NOMO-1 treated with dmso at 0.1 percent for 144 hours (cell line): Measurements from ENCODE around the gene CD96.
A peak's percentile ranks its signal among the peaks of the same experiment; 100 is the strongest.
"Not testable (repeated sequence)": the region's sequence is repeated elsewhere in the genome, so short reads cannot be mapped to it uniquely, and the experiment has no call there.

Source experiments
- DNase-seq: peaks from one replicate; lab custom pipeline; 2025; ENCODE audit not compliant: unreplicated experiment; lab: John Stamatoyannopoulos, UW

The CD96 gene

GRCh38 chr3:111668888-111669488, 127.0 kb downstream of the CD96 start:
- peak; percentile 17 for DNase-seq

DNA sequence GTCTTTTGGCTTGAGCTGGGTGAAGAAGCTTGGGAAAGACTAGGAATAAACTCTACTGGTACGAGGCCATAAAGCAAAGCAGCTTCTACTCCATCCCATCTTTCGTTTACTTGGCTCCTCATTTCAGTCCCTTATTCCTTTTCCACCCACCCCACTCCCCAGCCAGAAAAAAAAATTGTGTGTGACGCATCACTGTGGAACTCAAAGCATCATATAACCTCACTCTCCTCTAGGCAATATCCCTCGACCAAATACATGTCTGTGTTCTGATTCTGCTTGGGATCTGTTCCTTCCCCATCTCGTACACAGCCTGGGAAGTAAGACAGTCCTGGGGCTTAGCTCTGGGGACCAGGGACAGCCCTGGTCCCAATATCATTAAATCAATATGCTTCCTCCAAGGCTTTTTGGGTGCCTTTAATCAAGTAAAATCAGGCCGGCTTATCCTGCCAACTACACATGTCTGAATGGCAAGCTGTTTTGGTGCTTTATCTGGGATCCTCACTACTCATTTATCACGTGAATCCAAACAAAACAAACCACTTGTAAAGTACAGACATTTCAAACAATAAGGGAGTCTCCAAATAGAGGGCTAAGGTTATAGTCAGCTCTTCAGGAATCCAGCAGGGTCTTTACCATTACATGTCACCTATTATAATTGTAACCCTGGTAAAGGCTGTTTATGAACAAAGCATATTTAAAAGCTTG, 128.1 kb downstream of the CD96 start:
- no peak for DNase-seq

- not testable (repeated sequence) for DNase-seq
Observed at GRCh38 chr3:111672461-111672860, 130.5 kb downstream of the CD96 start.

DNA sequence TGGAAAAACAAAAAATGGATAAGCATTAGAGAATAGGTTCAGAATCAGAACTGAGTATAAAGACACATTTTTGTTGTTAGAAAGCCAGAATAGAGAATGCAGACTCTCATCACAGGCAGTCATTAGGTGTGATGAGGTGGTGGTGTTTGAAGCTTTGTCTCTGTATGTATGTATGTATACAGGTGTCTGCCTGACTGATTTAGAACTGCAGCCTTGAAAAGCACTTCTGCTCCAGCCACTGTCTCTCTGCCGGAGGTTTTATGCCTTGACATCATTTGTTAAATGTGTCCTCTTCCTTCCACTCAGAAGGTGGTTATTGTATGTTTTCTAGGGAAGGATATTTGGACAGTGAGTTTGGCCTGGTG, 133.8 kb downstream of the CD96 start:
- DNase-seq = no peak

DNA sequence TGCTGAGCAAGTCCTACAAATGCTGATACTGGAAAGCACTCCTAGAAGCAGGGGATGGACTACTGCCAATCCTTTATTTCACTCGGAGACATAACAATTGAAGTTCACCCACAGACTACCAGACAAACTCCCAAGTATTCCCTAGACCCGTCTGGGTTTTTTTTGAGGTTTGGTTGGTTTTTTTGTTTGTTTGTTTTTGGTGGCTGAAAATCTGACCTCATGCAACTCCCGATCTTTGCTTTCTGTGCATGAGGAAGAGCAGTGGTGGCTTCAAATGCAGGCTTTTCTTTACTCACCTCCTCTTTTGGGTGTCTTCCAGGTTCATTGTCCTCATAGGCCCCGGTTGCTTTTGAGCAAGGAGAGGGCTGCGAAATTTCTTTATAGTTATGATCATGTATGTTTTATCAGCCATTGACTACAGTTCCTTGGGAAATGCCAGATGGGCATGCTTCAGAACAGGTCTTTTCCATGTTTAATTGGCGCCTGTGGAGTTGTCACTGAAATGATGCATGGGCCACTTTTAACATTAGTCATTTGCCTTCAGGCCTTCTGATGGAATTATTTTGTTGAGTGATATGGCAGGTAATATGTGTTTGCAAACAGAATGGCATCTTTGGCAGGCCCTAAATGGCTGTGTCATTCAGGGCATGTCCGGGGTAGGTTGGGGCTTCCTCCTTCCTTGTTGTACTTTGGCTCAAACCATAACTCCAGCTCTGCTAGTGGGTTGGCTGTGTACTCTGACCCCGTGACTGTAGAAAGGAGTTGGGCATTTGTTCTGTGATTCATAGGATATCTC, 134.4 kb downstream of the CD96 start:
- DNase-seq = no peak

- DNase-seq = no peak
Observed at GRCh38 chr3:111677007-111677392, 135.0 kb downstream of the CD96 start.

DNA sequence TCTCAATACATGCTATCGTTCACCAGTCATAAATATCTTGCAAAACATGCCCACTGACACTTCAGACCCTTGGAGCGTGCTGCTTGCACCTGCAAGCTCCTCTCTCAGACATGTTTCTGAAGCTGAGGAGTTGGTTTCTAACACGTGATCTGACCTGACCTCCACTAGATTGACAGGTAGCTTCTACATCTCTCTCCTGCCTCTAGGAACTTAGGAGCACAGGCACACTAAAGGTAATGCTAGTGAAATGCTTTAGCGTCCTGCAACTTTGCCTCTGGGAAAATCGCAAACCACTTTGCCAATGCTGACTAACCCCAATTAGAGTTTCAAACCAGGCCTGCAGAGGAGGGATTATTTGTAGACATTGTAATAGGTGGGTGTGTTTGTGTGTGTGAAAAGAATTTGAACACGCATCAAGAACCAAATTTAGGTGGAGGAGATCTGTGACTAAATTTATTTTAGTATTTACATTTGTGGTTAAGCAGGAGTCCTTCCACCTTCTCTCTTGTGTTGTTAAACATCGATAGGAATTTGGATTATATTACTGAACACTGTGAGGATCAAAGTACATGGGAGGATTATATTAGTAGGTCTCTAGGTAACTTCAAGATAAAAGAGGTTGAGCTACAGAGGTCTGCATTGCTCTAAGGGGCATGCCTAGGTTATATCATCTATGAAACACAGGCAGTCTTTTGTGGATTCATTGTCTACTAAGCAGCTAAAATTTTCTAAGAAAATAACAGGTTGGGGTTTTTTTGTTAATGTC, 139.8 kb downstream of the CD96 start:
- DNase-seq = no peak

- no peak for DNase-seq
Observed at GRCh38 chr3:111684640-111685039, 142.6 kb downstream of the CD96 start.

- no peak for DNase-seq
Observed at GRCh38 chr3:111688190-111688800, 146.3 kb downstream of the CD96 start.

DNA sequence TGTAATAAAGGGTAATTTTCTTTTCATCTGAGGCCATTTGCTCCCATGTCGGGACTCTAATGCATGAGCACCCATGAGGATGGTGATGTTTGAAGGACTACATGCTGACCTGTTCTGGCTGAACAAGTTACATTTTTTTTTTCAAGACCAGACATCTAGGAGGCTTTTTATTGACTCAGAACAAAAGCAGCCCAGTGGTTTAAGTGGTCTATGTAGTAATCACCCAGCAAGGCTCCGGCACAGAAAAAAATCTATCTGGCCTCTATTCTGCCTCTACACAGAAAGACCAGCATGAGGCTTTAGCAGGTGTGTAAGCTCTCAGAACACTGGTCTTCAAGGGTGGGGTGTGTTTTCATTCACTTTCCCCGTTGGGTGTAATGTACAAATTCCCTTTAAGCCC, 148.2 kb downstream of the CD96 start:
- DNase-seq = no peak

GRCh38 chr3:111691293-111691909, 149.4 kb downstream of the CD96 start:
- DNase-seq = no peak

DNA sequence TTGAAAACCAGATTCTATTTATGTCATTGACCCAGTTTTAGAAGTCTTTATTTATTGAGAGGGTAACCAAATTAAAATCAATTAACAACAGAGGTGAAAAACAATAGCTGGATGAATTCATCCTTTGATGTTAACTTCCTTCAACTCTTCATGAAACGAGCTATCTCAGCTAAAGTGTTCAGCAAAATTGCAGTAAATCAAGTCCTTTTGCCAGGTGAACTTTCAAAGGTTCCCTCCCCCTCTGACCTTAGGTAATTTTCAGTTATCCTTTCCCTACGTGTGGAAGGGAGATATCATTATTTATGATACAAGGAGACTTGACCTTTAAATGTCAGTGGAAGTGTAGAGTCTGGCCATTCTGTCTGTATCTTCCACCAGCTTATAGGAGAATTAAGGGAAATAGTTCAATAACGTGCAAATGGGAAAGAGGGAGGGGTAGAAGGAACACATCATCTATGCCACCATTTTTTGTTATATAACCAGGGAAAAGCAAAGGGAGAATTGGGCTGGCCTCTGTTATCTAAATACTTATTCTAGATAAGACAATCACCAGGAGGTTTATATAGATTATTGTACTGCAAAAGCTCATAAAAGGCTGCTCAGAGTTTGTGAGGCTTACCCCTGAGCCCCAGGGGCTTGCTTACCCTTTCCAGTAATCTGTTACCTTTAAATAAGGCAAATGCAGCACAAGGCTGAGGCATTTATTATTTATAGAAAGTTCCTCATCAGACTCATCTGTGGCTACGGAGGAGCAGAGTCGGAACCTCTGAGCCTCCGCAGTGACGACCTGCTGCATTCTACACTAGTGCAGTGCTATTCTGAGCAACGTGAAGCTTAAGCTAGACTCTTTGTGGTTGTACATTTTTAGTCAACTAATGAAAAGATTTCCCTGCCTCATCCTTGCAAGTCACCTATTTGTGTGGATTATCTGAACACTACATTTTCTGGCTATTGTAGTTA, 150.9 kb downstream of the CD96 start:
- no peak for DNase-seq

DNA sequence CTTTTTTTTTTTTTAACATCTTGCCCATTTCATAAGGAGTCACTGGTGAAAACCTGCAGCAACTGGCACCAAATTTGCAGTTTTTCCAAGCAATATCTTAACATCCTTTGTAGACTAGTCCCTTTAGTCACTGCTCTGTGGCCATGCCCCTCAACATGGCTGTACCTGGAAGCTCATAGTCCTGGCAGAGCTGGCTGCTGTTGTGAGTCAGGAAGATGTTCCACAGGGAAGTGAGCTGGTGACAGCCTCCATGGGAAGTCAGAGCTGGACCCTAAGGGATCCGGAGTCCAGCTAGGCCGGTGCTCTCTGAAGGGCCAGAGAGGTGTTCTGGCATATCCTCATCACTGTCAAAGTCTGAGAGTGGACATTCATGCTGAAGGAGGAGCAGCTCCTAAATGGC, 152.5 kb downstream of the CD96 start:
- no peak for DNase-seq

- DNase-seq = no peak
Observed at GRCh38 chr3:111695636-111696117, 153.7 kb downstream of the CD96 start.

DNA sequence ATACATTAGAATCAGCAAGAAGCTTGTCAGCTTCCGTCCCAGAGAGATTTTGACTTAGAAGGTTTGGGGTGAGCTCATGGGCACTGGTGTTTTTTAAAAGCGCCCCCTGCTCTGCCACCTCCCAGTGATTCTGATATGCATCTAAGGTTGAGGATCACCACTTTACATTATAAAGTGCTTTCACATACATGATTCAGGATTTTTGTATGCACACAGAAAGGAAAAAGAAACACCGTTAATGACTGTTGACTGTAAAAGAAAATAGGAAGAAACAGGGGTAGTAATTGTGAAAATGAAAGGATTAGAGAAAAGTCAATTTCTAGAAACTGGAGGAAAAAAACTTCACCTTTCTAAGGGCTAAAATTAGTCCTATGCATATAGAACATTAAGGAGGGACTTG, 158.1 kb downstream of the CD96 start:
- DNase-seq = no peak

- no peak for DNase-seq
Observed at GRCh38 chr3:111701292-111701906, 159.4 kb downstream of the CD96 start.
